Kidney epithelial cell (primary cell): Measurements from ENCODE around the gene PLG. TPM values are rescaled to one million over a fixed set of nuclear protein-coding genes. Genes with fewer than 3 reads are reported as not detected.
"Not testable (repeated sequence)": the region's sequence is repeated elsewhere in the genome, so short reads cannot be mapped to it uniquely, and the experiment has no call there.

Source experiments
- DNase-seq: peaks from one replicate; pipeline ENCODE4 v3.0.0-alpha.2; 2010; ENCODE audit warnings: low read depth
- H3K27me3 ChIP-seq: 2 replicates; pipeline ENCODE4 v1.6.0; 2011; ENCODE audit warnings: low read length; ENCODE audit not compliant: control insufficient read depth, insufficient read depth
- H3K36me3 ChIP-seq: 2 replicates; pipeline ENCODE4 v1.5.1; 2011; ENCODE audit warnings: low read length; ENCODE audit not compliant: control insufficient read depth, insufficient read depth
- H3K4me3 ChIP-seq: 2 replicates; pipeline ENCODE4 v1.5.1; 2011; ENCODE audit warnings: low read depth, mild to moderate bottlenecking, control low read depth, low read length
- CTCF ChIP-seq: IDR thresholded peaks from 2 replicates; pipeline ENCODE4 v1.5.1; 2011; ENCODE audit warnings: mild to moderate bottlenecking, moderate library complexity, low read length, control low read depth, inconsistent platforms; ENCODE audit not compliant: insufficient read depth, poor library complexity, severe bottlenecking
- total RNA-seq: library from RNA; depleted of rRNA; stranded (reverse); fragments of >200 nt; gene quantifications from 2 replicates; pipeline ENCODE4 v1.2.3, GENCODE V29; 2015

Gene PLG
- total RNA-seq, 1 donor from 2014 or later, result not detected

GRCh38 chr6:160781298-160781697, 79.3 kb downstream of the PLG start:
- H3K4me3 ChIP-seq, result no peak overlapping the region
- TF ChIP-seq CTCF, result no peak
- no peaks in the 10 kb centered on the region for H3K36me3 ChIP-seq
- no peaks in the 10 kb centered on the region for H3K27me3 ChIP-seq
- no peak for DNase-seq

GRCh38 chr6:160782228-160782627, 80.2 kb downstream of the PLG start:
- no peak for TF ChIP-seq CTCF
- no peak for DNase-seq
- Histone ChIP-seq H3K4me3 (no peak overlapping the region), H3K36me3 (no peaks in the 10 kb centered on the region), H3K27me3 (no peaks in the 10 kb centered on the region)

GRCh38 chr6:160783741-160784140, 81.7 kb downstream of the PLG start:
- DNase-seq, result no peak
- no peaks in the 10 kb centered on the region for H3K36me3 ChIP-seq
- no peak overlapping the region for H3K4me3 ChIP-seq
- TF ChIP-seq CTCF, result no peak
- H3K27me3 ChIP-seq, result no peaks in the 10 kb centered on the region

GRCh38 chr6:160788126-160788525, 86.1 kb downstream of the PLG start:
- not testable (repeated sequence) for H3K4me3 ChIP-seq, H3K27me3 ChIP-seq, DNase-seq, H3K36me3 ChIP-seq

GRCh38 chr6:160788806-160789205, 86.8 kb downstream of the PLG start:
- H3K27me3 ChIP-seq, result no peaks in the 10 kb centered on the region
- no peak overlapping the region for H3K4me3 ChIP-seq
- no peaks in the 10 kb centered on the region for H3K36me3 ChIP-seq
- DNase-seq, result no peak
- no peak for TF ChIP-seq CTCF

GRCh38 chr6:160789263-160790027, 87.4 kb downstream of the PLG start:
- no peak for DNase-seq
- Histone ChIP-seq H3K36me3 (no peaks in the 10 kb centered on the region), H3K4me3 (no peak overlapping the region), H3K27me3 (no peaks in the 10 kb centered on the region)
- TF ChIP-seq CTCF, result no peak
